ENCODE measurements around the gene ZNF710. TPM values are rescaled to one million over a fixed set of nuclear protein-coding genes. Genes with fewer than 3 reads are reported as not detected.

ZNF710 gene
- total and polyA plus RNA-seq, 2 of the 4 experiments (the other 2 are of a cell fraction) = 7.6 to 8.2 TPM

DNA sequence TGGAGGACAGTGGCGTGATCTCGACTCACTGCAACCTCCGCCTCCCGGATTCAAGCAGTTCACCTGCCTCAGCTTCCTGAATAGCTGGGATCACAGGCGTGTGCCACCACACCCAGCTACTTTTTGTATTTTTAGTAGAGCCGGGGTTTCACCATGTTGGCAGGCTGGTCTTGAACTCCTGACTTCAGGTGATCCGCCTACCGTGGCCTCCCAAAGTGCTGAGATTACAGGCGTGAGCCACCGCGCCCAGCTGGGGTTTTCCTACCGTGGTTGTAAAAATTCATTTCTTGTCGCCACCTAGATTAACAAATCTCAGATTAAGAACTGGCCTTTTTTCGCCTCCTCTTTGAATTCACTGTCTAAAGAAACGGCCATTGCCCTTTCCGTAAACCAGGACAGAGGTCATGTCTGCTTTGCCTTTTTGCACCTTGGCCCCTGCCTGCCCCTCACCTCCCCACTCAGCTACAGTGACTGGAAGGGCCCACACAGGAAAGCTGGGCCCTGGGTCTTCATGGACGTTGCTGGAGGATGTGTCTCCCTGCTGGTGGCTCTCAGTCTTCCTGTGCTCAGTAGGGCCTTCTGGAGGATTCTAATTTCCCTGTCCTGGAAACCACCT lies 17.2 kb downstream of the ZNF710 start:
- no peak for ATAC-seq (ENCODE audit: low read depth)
- no peak overlapping the region for H2BK15ac ChIP-seq (ENCODE audit: low read depth, low read length)
- no peak overlapping the region for H3K4me3 ChIP-seq (ENCODE audit: insufficient read depth, low read depth, low read length)
- WGBS, 2 experiments (ENCODE audit: extremely low coverage in 2 of 2, insufficient read length in 1 of 2) = 96% methylated on average over 5 of the region's 17 CpGs; no CpG with 5 or more reads in 1 of the 2 experiments
- no peaks in the 10 kb centered on the region for H3K36me3 ChIP-seq (ENCODE audit: control insufficient read depth, insufficient read depth, low read length)
- H3K27ac ChIP-seq (ENCODE audit: insufficient read depth, low read length) = no peak overlapping the region
- H2AFZ ChIP-seq (replicated peaks; ENCODE audit: low read length, poor library complexity) = no peak overlapping the region
- no peak overlapping the region for H3K56ac ChIP-seq (ENCODE audit: extremely low read depth, insufficient read depth, low read length)
- no peak overlapping the region for H3K9ac ChIP-seq (ENCODE audit: low read depth, low read length)
- dilution Hi-C loops (cut with HindIII; ENCODE audit: low sequenced_read_pairs, unreplicated experiment) = no loop called here
- peaks cover 7% of the 10 kb centered on the region; the same call in 1 of the 2 replicates for H3K4me1 ChIP-seq (ENCODE audit: control insufficient read depth, insufficient read depth, low read length)
- BruUV-seq (replicated peaks) = no TSS peak
- no peaks in the 10 kb centered on the region for H3K9me3 ChIP-seq (ENCODE audit: control insufficient read depth, insufficient read depth, low read length)
- in situ Hi-C loops (cut with MboI; ENCODE audit: low sequenced_read_pairs) = no loop called here
- no peak overlapping the region for H2BK5ac ChIP-seq (ENCODE audit: low read depth, low read length, poor library complexity, severe bottlenecking)
- no peak for DNase-seq
- peaks cover 25% of the 10 kb centered on the region for H4K20me1 ChIP-seq (ENCODE audit: insufficient read depth, low read length)
- H4K5ac ChIP-seq (ENCODE audit: low read depth, low read length) = no peak overlapping the region
- no peak overlapping the region for H3K14ac ChIP-seq (replicated peaks; ENCODE audit: low read depth, low read length)
- ChIA-PET CTCF (interaction anchor here (0.6 kb wide), 1 partner anchor 10 kb away, joined by 3 read pairs; no protein-coding TSS in a partner anchor), POLR2A (ENCODE audit: unreplicated experiment) (no interaction called here)
- H3K18ac ChIP-seq (ENCODE audit: low read depth, low read length) = no peak overlapping the region
- no peak for TF ChIP-seq RFX5 (IDR thresholded peaks at IDR 0.05; ENCODE audit: low read depth, low read length)
- peak overlapping the region; percentile 39; the same call in 1 of the 2 replicates for H3K23ac ChIP-seq (ENCODE audit: low read depth, low read length)
- peaks cover 9% of the 10 kb centered on the region; the same call in 1 of the 2 replicates for H3K9me1 ChIP-seq (ENCODE audit: insufficient read depth, low read length)
- H2AK9ac ChIP-seq (replicated peaks; ENCODE audit: low read depth, low read length, poor library complexity) = no peak overlapping the region
- no peak overlapping the region for H3K4ac ChIP-seq (ENCODE audit: low read depth, low read length)
- H3K79me1 ChIP-seq (ENCODE audit: low read depth in 1 of 2, low read length in 2 of 2) = peaks cover 52 to 67% of the 10 kb centered on the region in 2 experiments
- H2BK120ac ChIP-seq (ENCODE audit: low read depth, low read length) = no peak overlapping the region
- H3K4me2 ChIP-seq (ENCODE audit: low read depth, low read length) = no peak overlapping the region
- no peak overlapping the region for H4K8ac ChIP-seq (ENCODE audit: low read depth in 2 of 2, low read length in 2 of 2)
- no peak overlapping the region for H2BK20ac ChIP-seq (ENCODE audit: low read depth, low read length)
- no peak overlapping the region for H4K91ac ChIP-seq (ENCODE audit: insufficient read depth, low read depth, low read length)
- H2AK5ac ChIP-seq (ENCODE audit: low read depth, low read length) = no peak overlapping the region
- no peaks in the 10 kb centered on the region for H3K27me3 ChIP-seq (ENCODE audit: control insufficient read depth, insufficient read depth, low read length)
- intact Hi-C loops (cut with micrococcal nuclease) = no loop called here
